ENCODE data around the gene IFIT3.
A peak's percentile ranks its signal among the peaks of the same experiment; 100 is the strongest.

IFIT3 gene

GRCh38 chr10:89336241-89336640 lies 8.4 kb downstream of the IFIT3 start:
- DNase-seq = peak; percentile 44 to 63 (median 59)

DNA sequence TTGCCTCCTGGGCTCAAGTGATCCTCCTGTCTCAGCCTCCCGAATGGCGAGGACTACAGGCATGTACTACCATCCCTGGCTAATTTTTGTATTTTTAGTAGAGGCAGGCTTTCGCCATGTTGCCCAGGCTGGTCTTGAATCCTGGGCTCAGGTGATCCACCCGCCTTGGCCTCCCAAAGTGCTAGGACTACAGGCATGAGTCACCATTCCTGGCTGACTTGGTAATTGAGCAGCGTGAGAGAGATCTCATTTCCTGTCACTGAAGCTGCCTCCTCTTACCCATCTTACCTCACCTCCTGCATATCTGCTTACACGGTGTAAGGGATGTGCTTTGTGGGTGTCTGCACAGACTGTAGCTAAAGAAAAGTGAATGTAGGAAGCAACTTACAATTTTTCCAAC lies 9.7 kb downstream of the IFIT3 start:
- peak in 2 of 3 donors; percentile 55 to 61 for DNase-seq

DNA sequence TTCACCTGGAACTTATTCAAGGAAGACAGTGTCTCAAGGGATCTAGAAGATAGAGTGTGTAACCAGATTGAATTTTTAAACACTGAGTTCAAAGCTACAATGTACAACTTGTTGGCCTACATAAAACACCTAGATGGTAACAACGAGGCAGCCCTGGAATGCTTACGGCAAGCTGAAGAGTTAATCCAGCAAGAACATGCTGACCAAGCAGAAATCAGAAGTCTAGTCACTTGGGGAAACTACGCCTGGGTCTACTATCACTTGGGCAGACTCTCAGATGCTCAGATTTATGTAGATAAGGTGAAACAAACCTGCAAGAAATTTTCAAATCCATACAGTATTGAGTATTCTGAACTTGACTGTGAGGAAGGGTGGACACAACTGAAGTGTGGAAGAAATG lies 10.9 kb downstream of the IFIT3 start:
- DNase-seq = peak in 1 of 3 donors; percentile 52

DNA sequence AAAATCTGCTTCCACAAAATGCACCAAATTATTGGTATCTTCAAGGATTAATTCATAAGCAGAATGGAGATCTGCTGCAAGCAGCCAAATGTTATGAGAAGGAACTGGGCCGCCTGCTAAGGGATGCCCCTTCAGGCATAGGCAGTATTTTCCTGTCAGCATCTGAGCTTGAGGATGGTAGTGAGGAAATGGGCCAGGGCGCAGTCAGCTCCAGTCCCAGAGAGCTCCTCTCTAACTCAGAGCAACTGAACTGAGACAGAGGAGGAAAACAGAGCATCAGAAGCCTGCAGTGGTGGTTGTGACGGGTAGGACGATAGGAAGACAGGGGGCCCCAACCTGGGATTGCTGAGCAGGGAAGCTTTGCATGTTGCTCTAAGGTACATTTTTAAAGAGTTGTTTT lies 12.1 kb downstream of the IFIT3 start:
- peak in 2 of 3 donors; percentile 57 to 59 for DNase-seq

DNA sequence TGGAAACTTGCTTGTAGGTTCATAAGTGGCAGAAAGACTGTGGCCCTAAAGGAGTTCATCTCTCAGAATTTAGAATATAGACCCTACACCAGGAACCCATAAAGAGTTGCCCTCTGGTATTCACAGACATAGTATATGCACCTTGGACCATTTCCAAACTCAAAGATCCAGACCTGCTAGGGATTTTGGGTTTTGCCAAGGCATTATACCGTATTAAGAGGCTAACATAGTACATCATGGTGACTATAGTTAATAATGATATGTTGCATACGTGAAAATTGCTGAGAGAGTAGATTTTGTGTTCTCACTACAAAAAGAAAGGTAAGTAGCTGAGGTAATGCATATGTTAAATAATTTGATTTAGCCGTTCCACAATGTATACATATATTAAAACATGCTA lies 13.9 kb downstream of the IFIT3 start:
- DNase-seq = peak in 2 of 3 donors; percentile 66 to 80

GRCh38 chr10:89342206-89342958 lies 14.6 kb downstream of the IFIT3 start:
- peak; percentile 79 to 86 (median 80) for DNase-seq

DNA sequence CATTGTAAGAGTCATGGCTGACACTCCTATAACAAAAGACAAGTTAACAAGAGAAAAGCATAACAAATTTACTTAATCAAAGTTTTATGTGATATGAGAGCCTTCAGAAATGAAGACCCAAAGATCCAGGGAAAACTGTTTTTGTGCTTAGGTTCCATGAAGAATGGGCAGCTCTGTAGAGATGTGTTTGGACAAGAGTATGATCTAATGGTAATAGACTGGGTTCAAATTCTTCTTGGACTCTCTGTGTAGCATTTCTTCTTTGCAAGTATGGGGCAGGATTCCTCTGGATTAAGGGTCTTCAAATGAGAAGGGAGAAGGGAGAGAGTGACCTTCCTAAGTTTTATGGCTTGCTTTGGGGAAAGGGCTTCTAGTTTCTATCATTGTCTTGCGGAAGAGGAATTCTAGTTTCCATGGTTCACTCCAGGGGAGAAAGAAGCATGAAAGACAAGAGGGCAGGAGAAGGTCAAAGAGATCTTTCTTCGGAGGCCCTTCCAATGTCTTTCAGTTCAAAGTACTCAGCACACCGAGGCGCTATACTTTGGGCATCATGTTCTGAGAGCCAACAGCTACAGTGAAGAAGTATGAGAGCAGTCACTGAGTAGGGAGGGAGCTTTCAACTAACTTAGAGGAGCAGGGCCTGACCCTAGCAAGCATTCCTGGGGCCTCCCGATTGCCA lies 15.4 kb downstream of the IFIT3 start:
- peak; percentile 59 to 62 (median 61) for DNase-seq

- peak; percentile 55 to 66 (median 59) for DNase-seq
Observed at GRCh38 chr10:89344156-89344555, 16.4 kb downstream of the IFIT3 start.

DNA sequence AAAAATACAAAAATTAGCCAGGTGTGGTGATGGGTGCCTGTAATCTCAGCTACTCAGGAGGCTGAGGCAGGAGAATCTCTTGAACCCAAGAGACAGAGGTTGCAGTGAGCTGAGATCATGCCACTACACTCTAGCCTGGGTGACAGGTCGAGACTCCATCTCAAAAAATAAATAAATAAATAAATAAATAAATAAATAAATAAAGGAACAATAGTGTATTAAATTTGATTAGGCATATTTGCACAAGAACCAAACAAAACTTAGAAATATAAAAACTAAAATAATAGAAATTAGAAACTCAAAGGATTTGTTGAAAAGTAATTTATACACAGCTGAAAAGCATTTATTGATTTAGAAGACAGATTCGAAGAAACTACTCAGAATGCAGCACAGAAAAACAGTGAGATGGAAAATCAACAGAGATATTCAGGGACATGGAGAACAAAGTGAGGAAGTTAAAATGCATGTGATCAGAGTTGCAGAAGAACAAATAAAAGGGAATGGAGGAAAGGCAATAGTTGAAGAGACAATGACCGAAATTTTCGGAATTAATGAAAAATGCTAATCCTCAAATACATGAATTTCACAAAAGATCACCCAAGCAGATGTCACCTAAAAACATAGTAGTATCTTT lies 17.7 kb downstream of the IFIT3 start:
- DNase-seq = peak in 2 of 3 donors; percentile 46 to 57

DNA sequence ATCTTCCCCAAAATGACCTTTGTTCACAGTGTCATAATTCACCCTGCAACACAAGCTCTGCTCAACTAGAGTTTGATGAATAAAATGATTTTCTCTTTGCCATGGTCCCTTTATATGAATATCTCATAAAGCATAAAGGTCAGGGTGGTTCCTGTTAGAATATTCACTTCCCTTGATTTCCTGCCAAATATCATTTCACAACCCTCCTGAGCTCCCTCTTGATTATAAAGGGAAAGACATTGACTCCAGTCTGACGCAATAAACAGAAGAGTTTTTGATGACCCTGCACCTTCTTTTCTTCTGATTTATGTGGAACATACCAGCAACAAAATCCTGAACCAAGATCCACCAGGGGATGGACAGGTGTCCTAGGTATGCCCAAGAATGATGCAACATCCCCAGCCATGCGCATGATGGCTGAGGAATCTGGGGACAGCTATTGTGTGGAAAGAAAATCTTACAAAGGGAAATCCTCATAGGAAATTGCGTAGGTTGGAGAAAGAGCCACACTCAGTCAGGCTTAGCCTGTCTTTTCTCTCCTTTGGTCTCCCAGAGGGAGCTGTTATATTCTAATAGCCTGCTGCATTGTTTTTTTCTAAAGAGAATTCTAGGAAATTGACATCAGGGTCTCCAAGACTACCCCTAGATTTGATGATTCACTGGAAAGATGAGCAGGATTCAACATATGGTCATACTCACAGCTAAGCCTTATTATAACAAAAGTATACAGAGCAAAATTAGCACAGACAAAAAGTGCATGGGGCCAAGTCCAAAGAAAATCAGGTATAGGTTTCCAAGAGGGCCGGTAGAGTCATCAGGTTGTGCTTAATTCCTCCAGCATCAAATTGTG lies 18.8 kb downstream of the IFIT3 start:
- DNase-seq = peak; percentile 75 to 94 (median 89)

- DNase-seq = peak; percentile 63 to 80 (median 66)
Observed at GRCh38 chr10:89347701-89348457, 20.1 kb downstream of the IFIT3 start.

DNA sequence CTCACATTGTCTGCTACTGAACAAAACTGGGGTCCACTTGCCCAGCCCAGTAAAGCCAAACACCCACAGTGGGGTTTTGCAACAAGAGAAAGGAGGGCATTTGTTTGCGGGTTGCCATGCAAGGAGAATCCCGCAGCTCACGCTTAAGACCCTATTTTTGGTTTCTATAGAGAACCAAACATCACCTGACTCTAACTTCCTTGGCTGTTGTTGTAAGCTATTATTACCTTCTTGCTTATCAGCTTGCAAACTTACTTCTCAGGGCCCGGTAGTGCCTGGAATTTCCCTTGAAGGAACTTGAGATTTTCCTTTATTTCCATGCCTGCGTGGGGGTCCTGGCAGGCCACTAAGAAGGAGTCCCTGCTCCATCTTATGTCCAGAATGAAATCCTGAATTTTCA lies 20.7 kb downstream of the IFIT3 start:
- DNase-seq = peak; percentile 37 to 60 (median 40)

DNA sequence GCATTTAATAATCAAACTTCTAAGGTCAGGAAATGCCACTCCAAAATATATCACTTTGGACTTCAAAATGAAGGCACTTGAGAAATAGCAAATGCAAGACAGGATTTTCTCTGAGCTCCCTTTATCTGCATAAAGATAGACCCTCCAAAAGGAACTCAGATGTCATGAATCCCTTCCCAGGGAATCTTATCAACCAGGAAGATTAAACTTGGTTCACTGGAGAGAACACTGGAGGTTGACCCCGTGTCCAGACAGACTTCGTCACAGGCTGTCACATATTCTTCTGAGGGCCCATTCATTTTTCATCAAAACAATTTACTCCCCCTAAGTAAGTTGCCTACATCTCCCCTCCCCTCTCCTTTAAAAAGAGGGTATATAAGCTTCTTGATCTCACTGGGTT lies 21.2 kb downstream of the IFIT3 start:
- peak in 1 of 3 donors; percentile 18 for DNase-seq

DNA sequence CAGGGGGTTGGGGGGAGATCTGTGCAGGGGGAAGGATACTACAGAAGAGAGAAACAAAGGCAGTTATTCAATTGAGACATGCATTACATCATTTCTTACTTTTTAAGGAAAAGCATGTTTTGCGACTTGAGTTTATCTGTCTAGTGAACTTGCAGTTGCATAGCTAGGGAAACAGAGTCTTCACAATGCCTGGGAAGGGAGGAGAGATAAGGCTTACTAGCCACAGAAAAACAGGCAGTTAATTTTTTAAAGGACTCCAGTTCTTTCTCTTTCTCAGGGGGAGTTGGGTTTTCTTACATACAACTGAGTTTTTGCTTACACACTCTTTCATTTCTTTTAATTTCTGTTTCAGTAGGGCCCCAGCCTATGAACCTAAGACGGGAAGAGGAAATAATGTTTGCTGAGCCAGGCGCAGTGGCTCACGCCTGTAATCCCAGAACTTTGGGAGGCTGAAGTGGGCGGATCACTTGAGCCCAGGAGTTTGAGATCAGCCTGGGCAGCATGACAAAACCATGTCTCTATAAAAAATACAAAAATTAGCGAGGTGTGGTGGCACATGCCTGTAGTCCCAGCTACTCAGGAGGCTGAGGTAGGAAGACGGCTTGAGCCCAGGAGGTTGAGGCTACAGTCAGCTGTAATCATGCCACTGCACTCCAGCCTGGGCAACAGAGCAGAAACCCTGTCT lies 23.0 kb downstream of the IFIT3 start:
- peak; percentile 73 to 85 (median 77) for DNase-seq

DNA sequence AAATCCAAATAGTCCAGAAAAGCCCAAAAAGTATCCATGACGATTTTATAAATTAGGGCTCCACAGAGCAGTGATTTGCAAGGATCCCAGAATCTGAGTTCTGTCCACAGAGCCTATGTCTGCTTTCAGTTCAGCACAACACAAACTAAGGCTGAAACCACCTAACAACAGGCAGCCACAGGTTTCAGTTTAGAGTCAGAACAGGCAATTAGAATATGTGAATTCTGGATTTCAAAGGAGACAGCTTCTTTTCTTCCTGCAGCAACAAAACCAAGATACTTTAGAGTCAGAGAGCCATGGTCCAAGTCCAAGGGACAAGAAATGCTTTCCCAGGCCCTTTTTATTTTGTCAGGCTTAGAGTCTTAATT lies 23.6 kb downstream of the IFIT3 start:
- no peak for DNase-seq

GRCh38 chr10:89351780-89352597 lies 24.2 kb downstream of the IFIT3 start:
- no peak for DNase-seq

- no peak for DNase-seq
Observed at GRCh38 chr10:89352802-89353201, 25.0 kb downstream of the IFIT3 start.

- peak; percentile 35 to 69 (median 53) for DNase-seq
Observed at GRCh38 chr10:89355394-89355931, 27.7 kb downstream of the IFIT3 start.

- DNase-seq = no peak
Observed at GRCh38 chr10:89357096-89357495, 29.3 kb downstream of the IFIT3 start.

DNA sequence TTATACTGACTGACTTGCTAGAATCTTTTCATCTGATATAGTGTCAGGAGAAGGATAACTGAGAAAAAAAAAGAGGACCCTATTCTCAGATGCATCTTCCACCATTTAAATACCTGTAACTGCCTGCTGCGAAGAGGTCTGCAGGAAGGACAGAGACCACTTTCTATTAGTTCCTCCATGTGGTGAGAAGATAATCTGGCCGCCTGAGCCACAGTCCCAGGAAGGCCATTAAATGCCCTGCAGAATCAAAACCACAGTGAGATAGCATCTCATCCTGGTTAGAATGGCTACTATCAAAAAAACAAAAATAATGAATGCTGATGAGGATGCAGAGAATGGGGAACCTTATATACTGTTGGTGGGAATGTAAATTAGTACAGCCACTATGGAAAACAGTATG lies 30.2 kb downstream of the IFIT3 start:
- no peak for DNase-seq
